Mucosa of stomach (tissue), 1 donor: ENCODE data around the gene HECTD3.
"Not testable (repeated sequence)": the region's sequence is repeated elsewhere in the genome, so short reads cannot be mapped to it uniquely, and the experiment has no call there.

Experiments used
- H3K27me3 ChIP-seq: one replicate; pipeline ENCODE4 v1.7.0; 2013; ENCODE audit warnings: mild to moderate bottlenecking, low read length; ENCODE audit not compliant: control insufficient read depth, insufficient read depth
- H3K36me3 ChIP-seq: one replicate; pipeline ENCODE4 v1.7.0; 2013; ENCODE audit warnings: low read length; ENCODE audit not compliant: control insufficient read depth, insufficient read depth
- H3K4me1 ChIP-seq: one replicate; pipeline ENCODE4 v1.7.0; 2013; ENCODE audit warnings: mild to moderate bottlenecking, low read length; ENCODE audit not compliant: control insufficient read depth, insufficient read depth
- H3K4me3 ChIP-seq: one replicate; pipeline ENCODE4 v1.7.0; 2013; ENCODE audit warnings: low read length
- H3K9ac ChIP-seq: one replicate; pipeline ENCODE4 v1.7.0; 2013; ENCODE audit warnings: mild to moderate bottlenecking, low read length, moderate library complexity
- H3K9me3 ChIP-seq: one replicate; pipeline ENCODE4 v1.7.0; 2013; ENCODE audit warnings: mild to moderate bottlenecking, low read length, moderate library complexity; ENCODE audit not compliant: control insufficient read depth
- donor health status: Pancreatic carcinoma.

Gene HECTD3

GRCh38 chr1:44970317-44970716 lies 40.8 kb downstream of the HECTD3 start:
- H3K27me3 ChIP-seq, result no peaks in the 10 kb centered on the region
- H3K9me3 ChIP-seq, result no peaks in the 10 kb centered on the region
- no peak overlapping the region for H3K9ac ChIP-seq
- peaks cover 4% of the 10 kb centered on the region for H3K4me1 ChIP-seq
- H3K36me3 ChIP-seq, result no peaks in the 10 kb centered on the region
- H3K4me3 ChIP-seq, result no peak overlapping the region

DNA sequence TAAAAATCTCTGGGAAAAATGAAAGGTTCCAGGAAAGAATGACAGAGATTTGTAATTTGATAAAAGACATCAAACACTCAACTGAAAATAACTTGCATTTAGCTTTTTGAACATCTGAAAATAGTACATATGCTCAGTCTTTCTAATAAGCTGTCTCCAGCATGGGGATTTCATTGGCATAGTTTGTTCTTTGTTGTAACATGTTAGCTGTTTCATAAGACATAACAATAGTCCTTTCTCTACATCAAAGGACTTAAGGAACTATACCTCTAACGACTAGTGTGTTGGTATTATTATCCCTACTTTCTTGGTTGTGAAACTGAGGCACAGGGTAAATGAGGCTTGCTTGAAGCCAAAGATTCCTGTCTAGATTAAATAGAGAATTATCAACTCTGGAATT lies 46.7 kb downstream of the HECTD3 start:
- Histone ChIP-seq H3K9ac (no peak overlapping the region), H3K9me3 (no peaks in the 10 kb centered on the region), H3K36me3 (no peaks in the 10 kb centered on the region), H3K27me3 (no peaks in the 10 kb centered on the region), H3K4me1 (no peaks in the 10 kb centered on the region), H3K4me3 (no peak overlapping the region)

- Histone ChIP-seq H3K9ac (no peak overlapping the region), H3K4me3 (no peak overlapping the region), H3K36me3 (no peaks in the 10 kb centered on the region), H3K4me1 (no peaks in the 10 kb centered on the region), H3K9me3 (no peaks in the 10 kb centered on the region), H3K27me3 (no peaks in the 10 kb centered on the region)
These were observed 48.4 kb downstream of the HECTD3 start for GRCh38 chr1:44962729-44963128.

- not testable (repeated sequence) for H3K4me1 ChIP-seq, H3K27me3 ChIP-seq, H3K9ac ChIP-seq, H3K36me3 ChIP-seq, H3K4me3 ChIP-seq, H3K9me3 ChIP-seq
These were observed 49.1 kb downstream of the HECTD3 start for GRCh38 chr1:44962022-44962421.

GRCh38 chr1:44957566-44957965 lies 53.6 kb downstream of the HECTD3 start:
- H3K9me3 ChIP-seq, H3K27me3 ChIP-seq, H3K4me1 ChIP-seq, H3K4me3 ChIP-seq, H3K9ac ChIP-seq, H3K36me3 ChIP-seq: not testable (repeated sequence)

- not testable (repeated sequence) for H3K4me3 ChIP-seq, H3K4me1 ChIP-seq, H3K36me3 ChIP-seq, H3K27me3 ChIP-seq, H3K9ac ChIP-seq, H3K9me3 ChIP-seq
These were observed 55.0 kb downstream of the HECTD3 start for GRCh38 chr1:44956077-44956476.
